Inflammatory macrophage treated with lipopolysaccharide for 4 hours (primary cell): ENCODE results near the gene FRMD4A.
"Not testable (repeated sequence)": the region's sequence is repeated elsewhere in the genome, so short reads cannot be mapped to it uniquely, and the experiment has no call there.

Experiments used
- DNase-seq: peaks from one replicate; pipeline ENCODE4 v3.0.0-alpha.2; 2020

FRMD4A gene

DNA sequence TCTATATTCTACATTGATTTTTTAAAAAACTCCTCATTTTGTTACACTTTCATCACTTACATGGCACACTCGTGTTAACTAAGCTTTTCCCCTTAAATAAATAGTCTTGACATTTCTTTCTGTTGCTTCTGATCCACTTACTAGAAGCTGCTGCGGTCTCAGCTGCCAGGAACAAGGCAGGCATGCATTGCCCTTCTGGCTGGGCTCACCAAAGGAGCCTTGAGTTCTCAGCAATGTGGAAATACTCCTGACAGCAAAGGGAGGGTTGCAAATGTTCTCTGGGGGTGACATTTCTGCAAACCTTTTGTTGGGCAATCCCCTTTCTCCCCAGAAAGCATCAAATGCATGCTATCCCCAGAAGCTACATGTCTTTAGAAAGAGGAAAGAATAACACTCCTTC lies 393.9 kb downstream of the FRMD4A start:
- no peak for DNase-seq

DNA sequence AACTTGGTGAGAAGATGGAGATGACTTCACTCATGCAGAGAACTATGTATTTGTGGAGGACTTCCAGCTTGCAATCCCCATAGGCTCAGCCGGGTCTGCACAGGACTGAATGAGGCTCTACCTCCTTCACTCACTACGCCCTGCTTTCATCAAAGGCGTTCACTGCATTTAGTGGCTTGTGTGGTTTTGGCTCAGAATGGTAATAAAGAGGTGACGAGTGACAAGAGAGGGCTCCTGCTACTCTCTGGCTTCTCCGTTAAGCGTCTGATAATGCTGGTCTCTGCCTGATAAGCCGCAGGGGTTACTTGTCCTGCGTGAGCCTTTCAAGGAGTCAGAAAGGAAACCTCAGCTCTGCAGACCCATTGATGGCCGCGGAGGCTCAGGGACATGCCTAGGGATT lies 400.6 kb downstream of the FRMD4A start:
- no peak for DNase-seq

DNA sequence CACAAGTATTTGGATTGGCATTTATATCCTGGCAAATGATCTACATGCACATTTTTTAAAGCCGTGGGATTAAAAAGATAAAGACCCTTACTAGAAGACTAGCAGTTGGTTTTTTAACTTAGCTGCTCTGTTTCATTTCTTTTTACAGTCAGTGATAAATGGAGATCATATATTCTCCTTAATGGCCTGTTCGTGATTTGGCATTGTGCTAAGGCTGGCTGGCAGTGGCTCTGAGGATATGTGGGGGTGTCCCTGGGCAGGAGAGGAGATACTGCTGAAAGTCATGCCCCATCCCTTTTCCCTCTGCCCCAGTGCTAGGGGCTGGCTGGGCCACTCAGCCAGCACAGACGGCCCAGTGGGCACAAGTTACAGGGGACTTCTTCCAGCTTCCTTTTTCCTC lies 402.3 kb downstream of the FRMD4A start:
- no peak for DNase-seq

DNA sequence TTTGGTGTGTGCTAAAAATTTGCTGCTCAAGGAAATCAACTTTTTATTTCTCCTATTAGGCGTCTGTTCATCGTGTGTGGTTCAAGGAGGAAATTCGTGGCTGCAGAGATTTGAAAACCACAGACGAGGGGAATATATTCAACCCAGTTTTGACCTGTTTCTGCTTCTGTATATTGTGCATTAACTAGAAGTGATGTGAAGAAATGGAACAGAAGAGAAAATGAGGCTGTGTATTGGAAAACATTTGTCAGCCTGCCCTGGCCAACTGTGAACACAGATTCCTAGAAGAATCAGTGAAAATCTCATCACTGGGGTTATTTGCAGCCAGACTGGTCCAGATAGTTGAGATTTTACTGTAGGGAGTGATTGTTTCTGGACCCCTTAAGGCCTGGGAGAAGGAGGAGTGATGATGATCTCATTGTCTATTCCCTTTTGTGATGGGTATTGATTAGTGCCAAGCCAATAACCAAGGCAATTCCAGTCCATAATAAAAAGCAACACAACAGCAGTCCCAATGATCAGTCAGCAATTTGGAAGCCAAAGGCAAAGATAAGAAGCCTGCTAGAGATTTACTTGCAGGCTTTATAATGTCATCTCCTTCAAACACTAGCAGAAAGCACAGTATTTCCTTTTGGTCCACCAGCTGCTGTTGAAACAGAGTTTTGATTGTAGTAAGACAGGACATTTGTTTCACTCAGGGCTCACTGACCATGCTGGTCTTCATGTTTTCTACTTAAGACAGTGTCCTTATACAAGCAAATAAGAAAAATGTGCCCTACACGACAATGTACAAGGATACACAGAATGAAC lies 404.5 kb downstream of the FRMD4A start:
- DNase-seq: no peak

DNA sequence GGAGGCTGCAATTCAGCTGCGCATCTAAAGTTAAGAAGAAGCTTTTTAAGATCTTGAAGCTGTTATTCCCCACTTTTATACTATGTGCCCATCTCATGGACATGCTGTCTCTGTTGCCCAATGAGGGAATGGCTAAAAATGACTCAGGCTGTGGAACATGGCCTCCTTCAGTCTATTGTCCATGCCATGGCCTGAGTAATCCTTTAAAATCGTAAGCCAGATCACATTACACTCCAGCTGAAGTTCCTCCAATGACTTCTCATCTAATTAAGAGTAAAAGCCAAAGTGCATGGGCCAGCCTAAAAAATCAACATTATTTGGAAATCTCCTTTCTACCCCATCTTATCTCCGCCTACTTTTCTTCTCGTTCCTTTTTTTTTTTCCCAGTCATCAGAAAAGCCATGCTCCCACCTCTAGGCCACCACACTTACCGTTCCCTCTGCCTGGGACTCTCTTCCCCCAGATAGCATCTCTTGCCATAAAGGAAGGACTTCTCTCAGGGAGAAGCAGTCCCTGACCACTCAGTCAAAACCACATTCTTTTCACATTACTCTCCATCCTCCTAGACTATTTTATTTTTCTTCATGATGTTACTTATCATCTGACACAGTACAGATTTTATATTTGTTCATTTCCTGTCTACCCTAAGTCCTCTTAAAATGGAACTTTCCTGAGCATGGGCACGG lies 406.5 kb downstream of the FRMD4A start:
- DNase-seq: peak; percentile 60

DNA sequence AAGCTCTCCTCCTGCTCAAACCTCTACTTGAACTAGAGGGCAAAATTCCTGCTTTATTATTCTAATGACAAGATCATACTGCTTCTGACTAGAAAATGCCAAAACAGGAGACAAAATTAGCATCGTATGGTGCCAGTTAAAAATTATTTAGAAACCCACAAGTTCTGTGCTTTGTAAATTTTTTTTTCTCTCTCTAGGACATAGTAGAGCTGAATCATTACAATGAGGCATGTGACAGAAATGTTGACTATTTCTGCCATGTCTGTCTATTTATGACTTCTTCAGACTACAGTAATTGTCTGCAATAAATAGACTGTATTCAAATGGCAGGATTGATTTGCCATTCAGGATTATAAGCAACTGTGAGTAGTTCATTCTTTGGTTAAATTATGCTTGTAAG lies 408.1 kb downstream of the FRMD4A start:
- DNase-seq: no peak

DNA sequence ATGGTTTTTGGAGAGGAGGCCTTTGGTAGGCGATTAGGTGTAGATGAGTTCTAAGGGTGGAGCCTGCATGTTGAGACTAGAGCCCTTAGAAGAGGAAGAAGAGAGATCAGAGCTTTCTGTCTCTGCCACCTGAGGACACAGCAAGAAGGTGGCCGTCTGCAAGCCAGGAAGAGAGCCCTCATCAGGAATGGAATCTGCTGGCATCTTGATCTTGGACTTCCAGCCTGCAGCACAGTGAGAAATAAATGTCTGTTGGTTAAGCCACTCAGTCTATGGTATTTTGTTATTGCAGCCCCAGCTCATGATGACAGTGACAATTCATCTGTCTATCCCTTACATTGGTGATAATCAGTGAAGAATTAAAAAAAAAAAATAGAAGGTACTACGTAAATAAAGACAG lies 408.8 kb downstream of the FRMD4A start:
- no peak for DNase-seq

DNA sequence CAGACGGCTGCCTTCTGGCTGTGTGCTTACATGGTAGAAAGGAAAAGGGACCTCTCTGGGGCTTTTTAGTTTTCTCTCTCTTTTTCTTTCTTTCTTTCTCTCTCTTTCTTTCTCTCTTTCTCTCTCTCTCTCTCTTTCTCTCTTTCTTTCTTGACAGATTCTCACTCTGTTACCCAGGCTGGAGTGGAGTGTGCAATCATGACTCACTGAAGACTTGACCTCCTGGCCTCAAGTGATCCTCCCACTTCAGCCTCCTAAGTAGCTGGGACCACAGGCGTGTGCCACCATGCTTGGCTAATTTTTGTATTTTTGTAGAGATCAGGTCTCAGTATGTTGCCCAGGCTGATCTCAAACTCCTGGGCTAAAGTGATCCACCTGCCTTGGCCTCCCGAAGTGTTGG lies 409.6 kb downstream of the FRMD4A start:
- not testable (repeated sequence) for DNase-seq

DNA sequence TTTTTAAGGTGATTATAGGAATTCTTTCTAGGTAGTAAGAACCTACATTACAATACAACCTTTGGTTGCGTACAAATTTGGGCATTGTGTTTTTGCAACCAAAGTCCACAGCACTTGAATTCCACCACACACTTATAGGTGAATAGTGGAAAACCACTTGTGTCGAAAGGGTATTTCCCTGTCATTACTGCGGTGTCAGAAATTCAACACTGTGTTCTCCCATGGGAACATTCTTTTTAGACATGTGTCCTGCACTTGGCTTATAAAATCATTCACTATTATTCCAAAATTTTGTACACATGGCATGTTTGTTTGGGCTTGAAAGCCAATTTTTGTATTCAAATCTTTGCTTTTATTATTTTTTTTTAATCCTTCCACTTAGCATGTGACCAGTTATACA lies 410.3 kb downstream of the FRMD4A start:
- no peak for DNase-seq

DNA sequence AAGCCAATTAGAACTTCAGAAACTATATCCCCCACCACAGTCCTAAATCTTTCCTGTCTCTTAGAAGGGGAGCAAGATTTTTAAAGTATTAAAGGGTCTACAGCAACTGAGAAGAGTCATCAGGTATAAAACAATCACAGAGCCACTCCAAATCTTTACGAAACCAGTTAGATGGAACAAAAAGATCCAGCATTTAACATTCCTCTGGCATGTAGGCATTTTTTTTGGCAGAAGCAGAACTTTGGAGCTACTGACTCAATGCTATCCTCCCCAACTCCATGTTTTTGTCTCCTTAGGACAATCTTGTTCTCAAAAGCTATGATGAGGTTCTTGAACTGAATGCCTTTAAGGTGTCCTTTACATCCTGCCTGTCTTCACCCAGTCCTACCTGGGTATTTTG lies 410.7 kb downstream of the FRMD4A start:
- no peak for DNase-seq

DNA sequence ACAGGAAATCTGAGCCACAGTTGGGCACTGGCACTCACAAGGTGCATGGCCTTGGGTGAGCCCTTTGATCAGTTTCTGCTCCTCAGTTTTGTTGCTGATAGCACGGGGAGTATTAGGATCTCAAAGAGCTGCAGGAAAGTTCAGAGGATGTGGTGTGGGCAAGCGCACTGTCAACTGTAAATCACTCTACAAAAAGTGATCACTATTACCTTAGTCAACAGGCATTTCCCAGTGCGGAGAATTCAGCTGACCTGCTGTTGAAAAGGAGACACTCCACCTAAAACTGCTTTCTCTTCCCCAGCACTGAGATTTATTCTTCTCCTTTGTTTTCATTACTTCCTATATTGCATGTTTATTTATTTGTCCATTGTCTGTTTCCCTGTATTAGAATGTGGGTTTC lies 412.9 kb downstream of the FRMD4A start:
- no peak for DNase-seq

DNA sequence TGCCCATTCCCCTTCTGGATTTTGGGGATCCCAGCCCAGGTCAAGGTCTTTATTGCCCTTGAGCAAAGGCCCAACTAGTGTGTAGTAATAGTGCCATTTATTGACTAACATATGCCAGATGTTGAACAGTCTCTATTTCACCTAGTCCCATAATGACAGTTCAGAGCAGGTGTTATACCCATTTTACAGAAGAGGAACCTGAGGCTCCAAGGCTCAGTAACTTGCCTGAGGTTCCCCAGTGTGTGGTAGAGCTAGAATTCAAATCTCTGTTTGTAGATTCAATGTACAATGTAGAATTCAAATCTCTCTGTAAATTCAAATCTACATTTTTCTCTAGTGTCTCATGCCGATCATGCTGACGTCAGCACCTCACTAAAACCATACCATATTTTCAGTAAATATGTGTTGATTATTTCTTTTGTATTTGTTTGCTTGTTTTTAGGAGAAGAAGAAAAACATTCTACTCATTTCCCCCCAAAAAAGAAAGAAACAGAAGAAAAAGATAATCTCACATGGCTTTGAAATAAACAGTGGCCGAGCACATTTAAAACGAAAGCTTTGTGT lies 414.3 kb downstream of the FRMD4A start:
- DNase-seq: no peak

DNA sequence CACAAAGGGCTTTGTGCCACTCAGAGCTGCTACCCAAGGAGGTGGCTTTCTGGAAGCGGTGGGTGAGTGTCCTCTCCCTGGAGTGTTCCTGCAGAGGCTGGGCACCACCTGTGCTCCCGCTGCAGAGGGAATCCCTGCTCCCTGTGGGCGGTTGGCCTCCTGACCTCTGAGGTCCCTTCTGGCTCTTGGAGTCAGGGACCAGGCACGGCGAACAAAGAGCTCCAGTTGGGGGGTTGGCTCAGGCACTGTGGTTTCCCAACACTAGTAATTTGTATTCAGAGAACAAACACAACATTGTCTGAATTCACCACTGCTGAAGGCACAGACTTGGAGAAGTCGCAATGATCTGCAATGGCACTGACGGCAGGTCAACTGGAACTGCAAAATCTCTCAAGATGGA lies 415.0 kb downstream of the FRMD4A start:
- DNase-seq: no peak

DNA sequence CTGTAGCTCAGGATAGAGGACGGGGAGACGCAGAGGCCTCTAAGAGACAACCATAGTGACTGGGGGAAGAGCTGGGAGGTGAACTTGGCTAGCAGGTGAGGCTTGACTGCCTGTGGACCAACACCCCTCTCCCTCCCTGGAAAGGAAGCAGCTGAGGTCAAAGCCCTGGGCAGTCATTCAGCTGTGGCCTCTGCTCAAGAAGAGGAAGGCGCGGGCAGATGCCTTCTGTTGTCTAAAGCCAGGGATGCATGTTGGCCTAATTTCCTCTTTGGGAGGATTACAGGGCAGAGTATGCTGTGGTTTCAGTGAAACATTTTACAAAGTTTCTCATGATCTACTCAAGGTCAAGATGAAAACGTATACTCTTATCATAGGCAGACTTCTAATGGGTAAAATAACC lies 416.8 kb downstream of the FRMD4A start:
- DNase-seq: peak; percentile 58

DNA sequence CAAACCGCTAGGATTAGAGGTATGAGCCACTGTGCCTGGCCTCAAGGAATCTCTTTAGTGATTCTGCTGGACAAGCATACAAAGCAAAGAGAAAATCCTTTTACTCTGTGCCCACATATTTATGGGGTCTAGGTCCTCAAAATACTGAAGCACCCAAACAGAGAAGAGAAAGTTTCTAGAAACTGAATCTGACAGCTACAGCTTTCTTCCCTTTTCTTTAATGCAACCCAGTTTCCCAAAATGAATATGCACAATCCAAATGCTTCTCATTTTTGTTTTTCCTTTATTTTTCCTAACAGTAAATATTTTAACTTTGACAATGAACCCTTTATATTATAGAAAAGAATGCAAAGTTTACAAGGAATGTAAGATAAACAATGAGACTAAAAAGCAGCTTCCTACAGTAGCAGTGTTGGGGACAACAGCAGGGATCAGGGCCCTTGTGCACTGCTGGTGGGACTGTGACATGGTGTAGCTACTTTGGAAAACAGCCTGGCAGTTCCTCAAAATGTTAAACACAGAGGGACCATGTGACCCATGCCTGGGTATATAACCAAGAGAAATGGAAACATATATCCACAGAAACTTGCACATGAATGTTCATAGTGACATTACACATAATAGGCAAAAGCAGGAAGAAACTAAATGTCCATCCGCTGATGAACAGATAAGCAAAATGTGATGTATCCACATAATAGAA lies 418.8 kb downstream of the FRMD4A start:
- peak; percentile 50 for DNase-seq

DNA sequence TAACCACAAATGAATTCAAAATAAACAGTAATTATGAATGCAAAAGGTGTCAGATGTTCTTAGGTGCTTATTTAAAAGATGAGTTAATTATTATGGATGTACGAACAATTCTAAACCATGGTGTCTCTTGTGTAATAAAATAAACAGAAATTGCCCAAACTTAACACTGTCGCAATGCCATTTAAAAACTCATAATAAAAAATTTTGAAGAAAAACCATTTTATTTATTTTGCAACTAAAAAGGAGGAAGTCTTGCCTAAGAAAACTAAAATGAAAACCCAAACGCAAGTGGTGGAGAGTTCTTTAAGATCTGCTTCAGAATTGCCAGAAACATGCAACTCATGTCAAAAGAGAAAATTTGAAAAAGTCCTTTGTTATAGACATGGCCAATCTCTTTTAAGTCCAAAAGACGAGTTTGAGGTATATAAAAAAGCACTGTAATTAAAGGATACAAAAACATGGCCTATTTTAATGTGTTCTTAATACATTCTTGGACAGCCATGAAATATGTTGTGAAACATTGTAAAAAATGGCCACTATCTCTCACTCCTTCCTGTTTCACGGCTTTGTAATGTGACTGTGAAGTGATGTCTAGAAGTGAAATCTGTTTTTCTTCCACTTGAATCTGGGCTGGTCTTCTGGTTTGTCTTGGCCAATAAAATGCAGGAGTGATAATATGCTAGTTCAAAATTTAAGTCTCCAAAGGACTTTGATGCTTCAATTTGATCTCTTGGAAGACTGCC lies 421.0 kb downstream of the FRMD4A start:
- DNase-seq: peak; percentile 87

DNA sequence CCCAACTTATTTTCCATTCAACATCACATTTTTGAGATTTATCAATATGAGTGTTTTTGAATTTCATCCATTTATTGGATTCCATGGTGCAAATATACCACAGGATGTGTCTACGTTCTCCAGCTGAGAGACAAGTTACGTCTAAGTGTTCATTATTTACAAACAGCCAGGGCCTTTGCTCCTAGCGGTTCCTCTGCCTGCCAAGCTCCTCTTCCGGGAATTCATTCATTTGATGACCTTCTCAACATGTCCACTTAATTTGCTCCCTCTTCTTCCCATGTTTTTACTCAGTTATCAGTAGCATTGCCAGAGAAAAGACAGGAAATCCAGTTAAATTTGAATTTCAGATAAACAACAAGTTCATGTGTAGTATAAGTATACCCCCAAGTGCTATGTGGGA lies 422.2 kb downstream of the FRMD4A start:
- DNase-seq: no peak

DNA sequence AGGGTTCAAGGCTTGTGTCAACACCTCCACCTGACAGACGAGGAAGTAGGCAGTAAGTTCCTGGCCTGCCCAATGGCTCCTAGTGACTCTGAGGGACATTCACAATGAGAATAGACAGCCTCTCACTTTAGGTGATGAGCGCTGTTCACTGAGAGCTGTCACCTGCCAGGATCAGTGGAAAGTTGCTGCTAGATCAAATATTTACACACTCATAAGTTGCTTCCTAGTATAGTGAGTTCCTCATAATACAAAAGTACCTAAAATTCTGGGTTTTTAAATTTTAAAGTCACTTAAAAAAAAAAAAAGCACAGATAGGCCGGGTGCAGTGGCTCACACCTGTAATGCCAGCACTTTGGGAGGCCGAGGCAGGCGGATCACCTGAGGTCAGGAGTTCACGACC lies 423.2 kb downstream of the FRMD4A start:
- no peak for DNase-seq

DNA sequence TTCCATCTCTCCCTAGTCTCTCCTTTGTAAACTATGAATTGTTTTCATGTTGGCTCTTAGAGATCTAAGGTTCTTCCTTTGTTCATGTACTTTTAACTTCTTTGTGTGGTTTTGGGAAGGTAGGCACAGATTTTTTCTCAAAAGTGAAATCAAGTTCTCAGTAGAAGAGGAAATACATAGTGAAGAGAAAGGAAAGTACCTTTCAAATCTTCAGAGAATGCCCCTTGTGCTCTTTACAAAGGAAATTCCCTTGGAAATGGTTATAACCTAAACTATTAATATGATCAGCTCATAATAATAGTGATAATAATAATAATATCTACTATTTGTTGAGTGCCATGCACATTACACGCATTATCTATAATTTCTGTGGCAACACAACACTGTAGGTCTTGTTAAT lies 425.4 kb downstream of the FRMD4A start:
- DNase-seq: no peak

DNA sequence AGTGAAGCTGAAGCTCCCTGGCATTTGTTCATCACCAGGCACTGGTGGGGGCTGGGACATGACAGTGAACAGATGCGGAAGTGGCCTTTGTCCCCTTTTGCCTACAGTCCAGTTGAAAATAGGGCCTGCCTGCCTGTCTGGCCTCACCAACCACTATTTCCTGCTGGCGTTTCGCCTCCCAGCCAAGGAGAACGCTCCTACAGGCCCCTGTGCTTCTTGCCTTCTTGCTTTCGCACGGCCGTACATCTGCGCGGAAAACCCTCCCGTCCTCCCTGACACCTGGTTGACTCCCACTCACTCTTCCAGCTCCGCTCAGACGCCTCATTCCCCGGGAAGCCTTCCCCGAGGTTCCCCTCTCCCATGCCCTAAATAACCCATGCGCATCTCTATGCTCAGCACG lies 426.7 kb downstream of the FRMD4A start:
- no peak for DNase-seq

DNA sequence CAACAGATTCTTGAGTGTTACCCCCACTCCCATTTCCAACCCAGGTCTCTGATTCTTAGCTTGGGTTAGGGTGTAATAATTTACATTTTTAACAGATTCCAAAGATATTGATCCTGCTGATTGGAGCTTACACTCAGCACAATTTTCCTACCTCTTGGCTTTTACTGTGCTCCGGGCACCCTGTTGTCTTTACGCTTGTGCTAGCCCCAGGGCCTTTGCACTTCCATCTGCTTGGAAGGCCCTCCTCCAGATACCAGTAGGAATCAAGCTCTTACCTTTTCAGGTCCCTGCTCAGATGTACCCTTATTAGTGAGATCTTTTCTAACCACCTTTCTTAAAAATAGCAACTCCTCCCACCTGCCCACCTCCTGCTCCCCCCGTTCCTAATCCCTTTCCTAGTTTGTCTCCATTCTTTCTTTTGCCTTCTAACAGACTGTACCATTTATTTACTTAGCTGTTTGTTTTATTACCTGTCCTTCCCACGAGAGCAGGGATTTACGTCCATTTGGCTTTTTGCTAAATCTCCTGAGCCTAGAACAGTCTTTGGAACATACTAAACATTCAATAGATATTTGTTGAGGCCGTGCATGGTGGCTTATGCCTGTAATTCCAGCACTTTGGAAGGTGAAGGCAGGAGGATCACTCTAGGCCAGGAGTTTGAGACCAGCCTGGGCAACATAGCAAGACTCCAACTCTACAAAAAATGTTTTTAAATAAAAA lies 427.7 kb downstream of the FRMD4A start:
- no peak for DNase-seq

DNA sequence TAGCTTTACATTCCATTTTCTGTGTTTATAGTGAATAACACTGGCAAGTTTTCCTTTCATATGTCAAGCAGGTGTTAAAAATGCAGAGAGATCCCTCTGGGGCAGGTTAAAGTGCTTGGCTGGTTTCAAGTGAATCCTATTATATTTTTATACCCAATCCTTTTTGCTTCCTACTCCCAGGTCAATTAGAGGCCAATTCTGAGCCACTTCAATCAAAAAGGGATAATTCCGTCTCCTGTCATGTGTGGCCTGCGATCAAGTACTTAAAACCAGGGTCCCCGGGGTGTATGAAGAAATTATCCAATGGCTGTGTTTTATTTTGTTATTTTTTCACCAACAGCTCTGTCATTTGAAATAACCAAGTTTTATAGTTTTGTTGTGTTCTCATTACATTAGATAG lies 430.8 kb downstream of the FRMD4A start:
- no peak for DNase-seq
